Caki2 (cell line): ENCODE measurements around the gene GNAI3. TPM values are rescaled to one million over a fixed set of nuclear protein-coding genes. Genes with fewer than 3 reads are reported as not detected.

ENCODE experiments used
- DNase-seq: peaks from one replicate; pipeline ENCODE4 v3.0.0-alpha.2; 2015; ENCODE audit warnings: low read depth
- in situ Hi-C: cut with HindIII; loops from 2 replicates; pipeline ENCODE4 v1.10.0; 2016; ENCODE audit warnings: low sequenced_read_pairs, low pct_unique_long_range_greater_than_20kb, mixed read lengths
- total RNA-seq: library from RNA; depleted of rRNA; stranded (reverse); fragments of >200 nt; shearing (Covaris generic); gene quantifications from 2 replicates; pipeline ENCODE4 v1.2.3, GENCODE V29; 2014; ENCODE audit warnings: low replicate concordance

The GNAI3 gene
- total RNA-seq, 1 experiment from 2014 or later, result 5.0 TPM

DNA sequence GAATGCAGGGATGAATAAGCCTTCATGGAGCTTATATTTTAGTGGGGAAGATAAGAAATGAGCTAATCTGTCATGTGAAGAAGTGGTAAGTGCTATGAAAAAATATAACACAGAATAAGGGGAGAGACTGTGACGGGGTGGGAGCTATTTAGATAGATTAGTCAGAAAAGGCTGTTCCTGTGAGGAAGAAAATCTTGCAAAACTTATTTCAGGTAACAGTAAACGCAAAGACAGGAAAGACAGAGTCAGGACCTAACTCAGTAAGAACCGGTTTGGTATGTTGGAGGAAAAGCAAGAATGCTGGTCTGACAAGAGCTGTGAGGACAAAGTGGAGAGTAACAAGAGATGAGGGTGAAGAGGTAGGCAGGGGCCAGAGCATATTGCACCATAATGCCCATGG is 22.0 kb downstream of the GNAI3 start:
- DNase-seq, result no peak
- in situ Hi-C loops, result no loop called here

DNA sequence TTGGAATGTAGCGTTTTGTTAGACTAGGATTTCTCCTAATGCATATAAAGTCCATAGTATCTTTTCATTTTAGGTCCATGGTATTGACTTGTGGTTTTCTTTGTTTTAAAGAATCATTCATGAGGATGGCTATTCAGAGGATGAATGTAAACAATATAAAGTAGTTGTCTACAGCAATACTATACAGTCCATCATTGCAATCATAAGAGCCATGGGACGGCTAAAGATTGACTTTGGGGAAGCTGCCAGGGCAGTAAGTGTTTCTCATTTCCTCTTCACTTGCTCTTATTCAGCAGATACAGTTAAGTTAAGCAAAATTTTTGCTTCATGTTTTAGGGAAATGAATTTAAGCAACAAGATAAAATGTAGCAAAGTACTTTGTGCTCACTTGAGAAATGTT is 25.4 kb downstream of the GNAI3 start:
- no peak for DNase-seq
- in situ Hi-C loops, result no loop called here

GRCh38 chr1:109578947-109579443 is 30.6 kb downstream of the GNAI3 start:
- no peak for DNase-seq
- in situ Hi-C loops, result no loop called here

- no peak for DNase-seq
- in situ Hi-C loops, result no loop called here
Measured at GRCh38 chr1:109579491-109579890, 31.1 kb downstream of the GNAI3 start.

- in situ Hi-C loops, result no loop called here
- no peak for DNase-seq
Measured at GRCh38 chr1:109582021-109582420, 33.6 kb downstream of the GNAI3 start.

GRCh38 chr1:109584766-109585165 is 36.4 kb downstream of the GNAI3 start:
- in situ Hi-C loops, result no loop called here
- DNase-seq, result no peak

DNA sequence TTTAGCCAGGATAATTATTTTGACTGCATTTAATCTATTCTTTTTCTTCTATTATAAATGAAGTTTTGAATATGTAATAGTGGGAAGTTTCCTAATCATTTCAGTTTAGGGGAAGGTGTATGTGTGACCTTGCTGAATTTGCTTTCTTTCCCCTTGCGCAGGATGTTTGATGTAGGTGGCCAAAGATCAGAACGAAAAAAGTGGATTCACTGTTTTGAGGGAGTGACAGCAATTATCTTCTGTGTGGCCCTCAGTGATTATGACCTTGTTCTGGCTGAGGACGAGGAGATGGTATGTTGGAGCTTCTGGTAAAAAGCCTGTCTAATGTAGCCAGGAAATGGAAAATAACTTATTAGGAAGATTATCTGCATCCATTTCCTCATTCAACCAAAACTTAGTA is 37.6 kb downstream of the GNAI3 start:
- in situ Hi-C loops, result no loop called here
- no peak for DNase-seq

- no peak for DNase-seq
- in situ Hi-C loops, result no loop called here
Measured at GRCh38 chr1:109589177-109589576, 40.8 kb downstream of the GNAI3 start.

GRCh38 chr1:109589679-109590078 is 41.3 kb downstream of the GNAI3 start:
- in situ Hi-C loops, result no loop called here
- DNase-seq, result no peak

DNA sequence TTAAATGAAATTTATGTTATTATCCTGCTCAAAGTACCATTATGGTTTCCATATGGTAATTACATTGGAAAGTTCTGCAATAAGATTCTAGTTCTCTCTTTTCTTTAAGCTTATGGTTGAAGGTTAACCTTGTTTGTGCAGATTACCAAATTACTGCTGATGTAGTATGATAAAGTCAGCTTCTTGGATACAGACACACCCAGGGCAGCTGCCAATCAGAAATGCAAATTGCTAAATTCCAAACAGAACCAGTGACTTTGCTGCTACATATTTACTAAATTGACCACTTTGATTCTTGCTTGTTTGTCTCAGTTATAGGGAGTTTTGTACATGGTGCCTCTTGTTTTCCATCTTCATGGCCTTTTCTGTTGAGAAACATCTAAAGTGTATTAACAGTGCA is 44.5 kb downstream of the GNAI3 start:
- no peak for DNase-seq
- in situ Hi-C loops, result no loop called here

DNA sequence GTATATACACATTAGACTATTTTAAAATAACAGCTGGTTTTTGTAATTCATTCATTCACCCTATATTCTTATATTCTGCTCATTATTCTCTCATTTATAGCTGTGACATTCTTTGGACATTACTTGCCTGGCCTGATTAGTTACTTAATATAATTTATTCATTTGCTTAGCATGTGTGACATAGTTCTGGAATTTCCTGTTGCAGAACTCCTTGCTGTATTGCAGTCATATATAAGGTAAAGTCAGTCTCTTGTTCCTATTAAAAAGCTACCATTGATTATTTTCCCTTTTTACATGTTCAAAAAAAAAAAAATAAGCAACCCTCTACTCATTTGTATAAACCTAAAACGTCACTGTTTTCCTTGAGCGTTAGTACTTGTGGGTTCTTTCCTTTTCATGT is 47.1 kb downstream of the GNAI3 start:
- peak; percentile 12 for DNase-seq
- in situ Hi-C loops, result no loop called here

GRCh38 chr1:109598156-109598555 is 49.7 kb downstream of the GNAI3 start:
- in situ Hi-C loops, result no loop called here
- DNase-seq, result no peak

DNA sequence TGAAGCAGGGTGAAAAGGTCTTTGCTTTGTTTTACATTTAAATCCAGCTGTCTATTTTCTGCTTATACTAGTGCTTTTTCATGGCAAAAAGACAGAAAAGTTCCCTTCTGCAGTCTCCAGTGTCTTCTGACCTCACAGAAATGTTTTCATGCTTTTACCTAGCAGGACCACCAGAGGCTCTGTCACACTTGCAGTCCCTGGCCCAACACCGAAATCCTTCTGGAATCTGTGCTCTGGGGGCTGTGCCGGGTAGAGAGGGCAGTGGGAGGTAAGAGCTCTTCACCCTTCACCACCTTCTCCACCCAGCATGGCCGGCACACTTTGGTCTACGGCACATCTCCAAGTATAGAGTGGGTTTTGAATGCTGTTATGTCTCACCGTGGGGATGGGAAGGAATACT is 50.2 kb downstream of the GNAI3 start:
- in situ Hi-C loops, result no loop called here

DNA sequence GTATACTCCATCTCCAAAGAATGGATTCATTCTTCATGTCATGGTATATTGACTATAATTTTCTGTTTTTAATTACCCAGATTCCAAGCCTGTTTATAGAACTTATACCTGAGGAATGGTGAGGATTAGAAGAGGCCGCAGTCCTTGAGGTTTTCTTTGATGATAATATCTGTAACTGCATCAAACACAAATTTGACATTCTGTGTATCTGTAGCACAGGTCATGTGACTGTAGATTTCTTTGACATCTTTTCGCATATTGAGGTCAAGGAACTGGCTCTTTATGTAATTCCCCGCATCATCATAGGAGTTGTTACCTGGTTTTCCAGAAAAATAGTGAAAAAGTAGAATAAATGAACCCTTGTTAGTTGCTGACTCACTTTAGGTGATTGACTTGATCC is 54.8 kb downstream of the GNAI3 start:
- in situ Hi-C loops, result no loop called here
- DNase-seq, result no peak

More for the DNA sequence above, 50.2 kb downstream of the GNAI3 start:
- DNase-seq, result no peak

DNA sequence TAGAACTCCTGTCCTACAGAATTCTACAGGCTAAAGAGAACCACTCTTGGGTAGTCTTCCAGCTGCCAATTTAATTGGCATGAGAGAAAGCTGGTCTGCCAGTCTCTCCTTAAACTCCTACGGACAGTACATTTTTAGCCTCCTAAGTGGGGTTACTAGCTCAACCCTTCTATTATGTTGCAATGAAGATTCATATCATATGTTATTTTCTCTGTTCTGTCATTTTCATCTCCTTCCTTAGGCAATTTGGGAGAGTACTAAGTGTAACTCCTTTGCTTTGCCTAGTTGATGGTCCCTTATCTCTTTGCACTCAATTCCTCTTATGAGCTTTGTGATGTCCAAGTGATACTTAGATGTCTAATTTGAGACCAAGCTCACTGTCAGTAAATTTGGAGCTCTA is 57.0 kb downstream of the GNAI3 start:
- in situ Hi-C loops, result no loop called here

DNA sequence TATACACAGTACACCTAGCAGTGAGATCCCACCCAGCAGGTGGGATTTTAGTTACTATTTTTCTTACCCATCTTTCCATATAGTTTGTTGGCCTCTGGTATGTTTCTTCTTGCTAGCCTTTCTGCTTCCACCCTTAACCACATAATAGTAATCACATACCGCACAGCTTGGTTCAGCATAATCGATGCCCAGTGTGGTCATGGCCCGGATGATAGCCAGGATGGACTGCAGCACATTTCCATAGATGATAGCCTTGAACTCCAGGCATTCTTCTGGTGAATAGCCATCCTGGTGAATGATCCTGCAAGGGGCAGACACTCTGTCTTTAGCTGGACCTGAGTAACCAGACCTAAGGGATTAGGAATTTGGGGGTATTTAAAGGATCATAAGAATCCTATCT is 61.5 kb downstream of the GNAI3 start:
- in situ Hi-C loops, result no loop called here
- DNase-seq, result no peak

More for the DNA sequence above, 57.0 kb downstream of the GNAI3 start:
- no peak for DNase-seq

GRCh38 chr1:109610609-109611307 is 62.3 kb downstream of the GNAI3 start:
- in situ Hi-C loops, result no loop called here
- peak; percentile 49 for DNase-seq

GRCh38 chr1:109611308-109611990 is 63.0 kb downstream of the GNAI3 start:
- in situ Hi-C loops, result no loop called here
- DNase-seq, result no peak

- in situ Hi-C loops, result no loop called here
- no peak for DNase-seq
Measured at GRCh38 chr1:109613361-109614147, 65.1 kb downstream of the GNAI3 start.
